NCI-H187 (cell line): ENCODE results near the gene KLF11.

Source experiments
- DNase-seq, 2 experiments: peaks; one replicate each; lab custom pipeline; 2025; lab: John Stamatoyannopoulos, UW

Gene KLF11

DNA sequence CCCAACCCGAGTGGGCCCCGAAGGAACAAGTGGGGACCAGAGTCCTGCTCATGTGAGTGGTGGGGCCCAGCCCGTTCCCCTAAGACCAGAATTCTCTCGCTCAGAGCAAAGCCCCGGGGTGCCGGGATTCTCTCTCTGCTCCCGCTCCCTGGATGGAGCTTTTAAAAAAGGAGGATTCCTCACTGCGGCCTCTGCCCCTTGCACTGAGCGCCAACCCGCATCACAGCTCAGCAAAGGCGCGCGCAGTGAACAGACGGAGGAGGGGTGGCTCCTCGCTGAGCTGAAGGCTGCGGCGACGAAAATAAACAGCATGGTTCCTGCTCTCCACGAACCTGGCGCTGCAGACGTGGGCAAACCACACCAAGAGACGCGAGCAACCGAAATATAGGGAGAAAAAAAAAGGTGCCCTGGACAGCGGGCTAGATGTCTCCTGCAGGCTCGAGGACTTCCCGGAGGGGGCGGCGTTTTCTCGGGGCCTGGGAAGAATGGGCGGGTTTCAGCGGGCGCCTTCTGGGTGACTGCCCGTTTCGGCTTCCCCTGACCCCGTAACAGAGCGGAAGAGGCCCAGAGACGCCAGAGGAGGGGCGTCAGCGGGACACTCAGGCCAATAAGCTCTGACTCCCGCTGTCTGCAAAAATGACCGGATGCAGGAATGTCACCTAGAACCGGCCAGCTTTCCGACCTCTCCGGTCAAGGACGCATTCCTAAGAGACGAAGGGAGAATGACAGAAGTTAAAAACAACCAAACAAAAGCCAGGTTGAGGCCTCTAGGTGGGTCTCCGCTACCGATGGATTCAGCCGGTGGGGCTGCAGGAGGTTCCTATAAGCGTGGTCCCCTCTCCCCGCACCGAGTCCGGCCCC, 819 bp upstream of the KLF11 start:
- DNase-seq, result peak; percentile 41 to 45

- DNase-seq, result peak; percentile 79 to 97
Observed at GRCh38 chr2:10043906-10044601, 704 bp downstream of the KLF11 start.

GRCh38 chr2:10045561-10046355, 2.4 kb downstream of the KLF11 start:
- no peak for DNase-seq

DNA sequence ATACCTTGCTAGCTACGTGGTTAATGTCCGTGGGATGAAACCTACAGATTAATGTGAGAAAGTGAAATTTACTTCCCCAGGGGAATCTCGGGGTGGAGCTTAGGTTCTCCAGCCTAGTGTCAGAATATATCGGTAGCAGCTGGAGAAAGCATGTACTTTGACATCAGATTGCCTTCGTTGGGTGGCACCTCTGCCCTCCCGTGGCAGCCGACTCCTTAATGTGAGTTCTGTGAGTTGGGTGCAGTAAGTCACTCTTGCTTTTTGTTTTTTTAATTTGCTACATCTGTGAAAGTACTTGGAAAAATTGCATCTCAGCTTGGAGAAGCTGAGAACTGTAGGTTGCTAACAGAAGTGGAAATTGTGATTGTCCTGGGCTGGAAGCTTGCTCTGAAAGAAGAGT, 3.6 kb downstream of the KLF11 start:
- DNase-seq, result no peak

GRCh38 chr2:10047616-10048500, 4.5 kb downstream of the KLF11 start:
- DNase-seq, result no peak

- DNase-seq, result no peak
Observed at GRCh38 chr2:10048501-10049171, 5.3 kb downstream of the KLF11 start.

- no peak for DNase-seq
Observed at GRCh38 chr2:10052216-10052615, 8.9 kb downstream of the KLF11 start.

- DNase-seq, result no peak
Observed at GRCh38 chr2:10053351-10053750, 10.0 kb downstream of the KLF11 start.

DNA sequence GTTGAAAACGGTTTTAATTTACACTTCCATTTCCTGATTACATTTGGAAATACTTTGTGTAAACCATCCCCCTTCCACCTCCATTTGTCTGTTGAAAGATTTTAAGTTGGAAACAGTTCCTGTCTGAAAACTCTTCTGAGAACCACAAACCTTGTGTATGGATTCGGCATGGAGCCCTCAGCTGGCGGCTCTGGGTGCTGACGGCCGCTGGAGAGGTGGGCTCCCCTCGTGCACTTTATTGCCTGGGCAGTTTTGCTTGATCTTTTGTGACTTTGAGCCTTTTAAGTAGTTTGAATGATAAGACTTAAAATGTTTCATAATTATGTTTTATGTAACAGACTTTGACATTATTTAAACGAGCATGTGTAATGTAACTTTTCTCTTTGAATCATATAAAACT, 11.1 kb downstream of the KLF11 start:
- DNase-seq, result no peak

- no peak for DNase-seq
Observed at GRCh38 chr2:10054976-10055375, 11.6 kb downstream of the KLF11 start.

GRCh38 chr2:10056439-10056838, 13.1 kb downstream of the KLF11 start:
- no peak for DNase-seq

GRCh38 chr2:10057231-10058107, 14.1 kb downstream of the KLF11 start:
- DNase-seq, result no peak

- no peak for DNase-seq
Observed at GRCh38 chr2:10058251-10059015, 15.1 kb downstream of the KLF11 start.

- DNase-seq, result no peak
Observed at GRCh38 chr2:10059016-10059351, 15.6 kb downstream of the KLF11 start.

DNA sequence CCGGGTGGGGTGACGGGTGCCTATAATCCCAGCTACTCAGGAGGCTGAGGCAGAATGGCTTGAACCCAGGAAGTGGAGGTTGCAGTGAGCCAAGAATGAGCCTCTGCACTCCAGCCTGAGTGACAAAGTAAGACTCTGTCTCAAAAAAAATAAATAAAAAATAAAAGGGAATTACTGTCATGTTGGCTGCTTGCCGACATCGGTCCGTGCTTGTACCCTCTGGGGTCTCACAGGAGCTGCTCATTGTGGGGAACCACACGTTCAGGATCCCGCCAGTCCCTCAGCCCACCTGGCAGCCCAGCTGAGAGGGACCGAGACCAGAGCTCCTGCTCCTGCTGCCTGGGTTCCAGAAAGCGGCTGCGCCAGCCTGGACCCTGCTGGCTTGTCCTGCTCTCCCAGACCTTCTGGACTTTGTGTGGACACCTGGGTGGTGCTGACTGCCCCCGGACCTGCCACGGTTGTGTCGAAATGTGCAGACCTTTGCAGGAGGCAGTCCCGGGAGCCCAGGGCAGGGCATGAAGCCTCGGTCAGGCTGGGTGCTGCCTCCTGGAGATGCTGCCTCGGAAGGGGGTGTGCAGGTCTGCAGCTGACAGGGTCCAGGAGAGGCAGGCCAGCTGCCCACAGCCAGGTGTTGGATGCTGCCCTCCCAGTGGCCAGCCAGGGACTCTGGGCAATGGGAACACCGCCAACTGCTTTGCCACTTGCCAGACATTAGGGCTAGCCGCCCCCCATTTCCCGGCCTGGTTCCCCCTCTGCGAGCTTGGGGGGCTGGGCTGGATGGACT, 16.4 kb downstream of the KLF11 start:
- DNase-seq, result no peak

- no peak for DNase-seq
Observed at GRCh38 chr2:10061221-10061925, 18.0 kb downstream of the KLF11 start.

DNA sequence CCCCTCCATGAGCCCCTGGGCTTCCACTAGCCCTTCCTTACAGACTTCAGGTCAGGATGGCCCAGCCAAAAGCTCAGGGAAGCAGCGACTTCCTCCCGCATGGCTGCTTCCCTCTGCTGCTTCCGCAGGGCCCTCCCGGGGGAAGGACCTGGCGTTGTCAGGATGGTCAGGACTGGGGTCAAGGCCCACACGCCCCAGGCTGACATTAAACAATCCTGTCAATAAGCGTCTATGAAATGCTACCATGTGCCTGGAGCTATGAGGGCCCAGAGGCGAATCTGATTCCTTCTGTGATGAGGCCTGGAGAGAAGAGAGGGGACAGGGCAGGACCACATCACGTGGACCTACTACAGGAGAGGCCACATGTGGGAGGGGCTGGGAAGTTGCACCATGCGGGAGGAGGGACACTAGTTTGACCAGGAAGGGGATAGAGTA, 19.6 kb downstream of the KLF11 start:
- DNase-seq, result no peak

GRCh38 chr2:10063566-10063965, 20.2 kb downstream of the KLF11 start:
- DNase-seq, result no peak
